Eye (tissue), 1 donor: Measurements from ENCODE around the gene MYRF.

ENCODE experiments used
- DNase-seq: peaks from one replicate; pipeline ENCODE4 v3.0.0-alpha.2; 2015

MYRF gene

DNA sequence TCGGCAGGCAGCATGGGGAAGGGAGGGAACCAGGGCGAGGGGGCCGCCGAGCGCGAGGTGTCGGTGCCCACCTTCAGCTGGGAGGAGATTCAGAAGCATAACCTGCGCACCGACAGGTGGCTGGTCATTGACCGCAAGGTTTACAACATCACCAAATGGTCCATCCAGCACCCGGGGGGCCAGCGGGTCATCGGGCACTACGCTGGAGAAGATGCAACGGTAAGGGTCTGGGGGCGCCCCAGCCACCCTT is 75.9 kb downstream of the MYRF start:
- DNase-seq = no peak

DNA sequence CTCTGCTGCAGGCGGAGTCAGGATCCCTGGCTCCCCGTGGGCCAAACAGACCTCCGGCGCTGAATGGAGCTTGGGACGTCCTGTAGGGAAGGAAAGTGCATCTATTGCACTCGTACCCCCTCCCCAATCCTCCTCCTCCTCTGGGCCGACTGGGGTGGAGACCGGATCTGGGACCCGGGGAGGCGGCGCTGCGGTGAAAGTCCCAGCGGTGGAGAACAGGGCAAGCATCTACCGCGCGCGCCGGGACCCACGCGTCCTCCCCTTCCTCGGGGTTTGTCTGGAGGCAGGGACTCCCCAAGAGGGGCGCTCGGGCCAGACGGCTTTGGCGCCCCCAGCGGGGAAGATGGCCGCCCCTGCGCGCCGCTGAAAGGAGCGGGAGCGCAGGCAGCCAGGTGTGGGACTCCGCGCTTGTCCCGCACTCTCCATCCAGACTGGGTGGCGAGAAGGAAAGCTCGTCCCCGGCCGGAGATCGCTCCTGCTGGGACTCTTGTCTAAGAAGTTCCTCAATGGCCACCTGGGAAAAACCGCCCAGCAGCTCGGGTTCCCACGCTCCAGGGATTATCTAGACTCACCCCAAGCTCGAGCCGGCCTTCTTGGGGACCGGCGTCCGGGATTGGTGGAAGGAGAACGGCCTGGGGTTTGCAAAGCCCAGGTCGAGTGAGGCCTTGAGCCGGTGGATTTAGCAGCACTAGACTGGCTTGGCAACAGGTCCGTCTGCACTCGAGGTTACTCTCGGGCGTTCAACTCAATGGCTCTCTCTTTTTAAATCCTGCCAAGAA is 76.4 kb downstream of the MYRF start:
- DNase-seq = peak; percentile 81

DNA sequence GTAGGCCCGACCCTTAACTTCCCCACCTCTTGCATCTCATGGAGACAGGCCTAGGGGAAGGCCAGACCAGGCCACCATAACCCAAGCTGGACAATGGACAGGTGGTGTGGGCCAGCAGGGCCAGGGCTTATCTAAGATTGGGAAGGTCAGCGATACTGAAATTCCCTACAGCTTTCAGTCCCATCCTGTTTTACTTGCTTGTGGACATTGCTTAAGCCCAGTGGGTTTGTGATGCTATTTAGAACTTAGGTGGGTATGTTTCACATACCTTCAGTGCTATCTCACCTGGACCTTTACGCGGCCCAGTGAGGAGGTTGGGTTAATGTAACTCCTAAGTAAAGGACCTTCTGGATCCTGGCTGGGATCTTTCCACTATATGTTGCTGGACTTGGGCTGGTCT is 77.4 kb downstream of the MYRF start:
- DNase-seq = no peak

DNA sequence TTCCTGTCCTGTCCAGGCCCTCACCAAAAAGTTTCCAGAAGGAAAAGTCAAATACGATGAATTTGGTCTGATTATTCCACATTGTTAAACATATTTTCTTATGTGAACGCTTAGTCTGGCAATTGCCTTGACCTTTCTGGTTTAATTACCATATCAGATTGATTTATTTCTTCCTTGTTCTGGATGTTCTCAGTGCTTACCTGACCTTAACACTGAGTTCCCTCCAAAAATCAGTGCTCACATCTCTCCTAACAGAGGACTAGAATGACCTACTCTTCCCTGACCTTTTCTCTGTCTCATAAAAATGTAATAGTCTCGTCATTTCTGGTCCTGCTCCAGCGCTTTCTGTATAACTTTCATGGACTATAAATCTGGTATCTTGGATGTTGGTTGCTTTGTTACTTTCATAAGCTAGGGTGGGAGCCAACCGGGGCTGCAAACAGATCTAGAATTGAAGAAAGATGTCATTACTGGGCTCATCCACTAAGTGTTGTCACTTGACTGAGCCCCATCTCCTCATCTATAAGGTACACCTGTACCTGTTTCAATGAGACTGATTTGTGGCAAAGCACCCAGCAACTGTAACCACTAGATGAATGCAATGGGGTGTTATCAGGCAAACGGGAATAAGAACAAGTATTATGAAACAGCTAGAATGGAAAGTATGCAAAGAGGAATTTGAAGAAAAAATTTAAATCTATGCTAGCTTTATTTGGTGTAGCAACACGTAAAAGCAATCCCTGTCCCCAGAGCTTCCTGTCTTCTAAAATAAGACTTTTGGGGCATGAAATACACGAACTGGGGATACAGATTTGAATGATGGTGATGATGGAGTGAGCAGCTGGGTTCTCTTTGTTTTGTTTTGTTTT is 78.0 kb downstream of the MYRF start:
- no peak for DNase-seq

DNA sequence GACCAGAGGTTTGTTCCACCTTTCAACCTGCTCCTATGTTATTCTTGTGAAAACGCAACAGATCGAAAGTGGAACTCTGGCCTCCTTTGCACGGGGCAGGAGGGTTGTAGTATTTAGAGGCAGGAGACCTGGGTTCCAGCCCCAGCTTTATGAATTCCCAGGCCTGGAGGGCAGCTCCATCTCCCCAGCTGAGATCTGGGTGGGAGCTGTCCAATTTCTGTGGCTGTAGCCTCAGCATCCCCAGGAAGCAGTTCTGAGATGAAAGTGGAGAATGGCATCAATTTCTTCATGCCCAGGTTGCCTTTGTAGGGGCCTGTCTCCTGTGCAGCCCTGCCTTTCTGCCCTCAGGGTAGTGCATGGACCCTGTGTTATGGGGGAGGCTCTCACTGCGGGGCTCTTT is 79.8 kb downstream of the MYRF start:
- no peak for DNase-seq

DNA sequence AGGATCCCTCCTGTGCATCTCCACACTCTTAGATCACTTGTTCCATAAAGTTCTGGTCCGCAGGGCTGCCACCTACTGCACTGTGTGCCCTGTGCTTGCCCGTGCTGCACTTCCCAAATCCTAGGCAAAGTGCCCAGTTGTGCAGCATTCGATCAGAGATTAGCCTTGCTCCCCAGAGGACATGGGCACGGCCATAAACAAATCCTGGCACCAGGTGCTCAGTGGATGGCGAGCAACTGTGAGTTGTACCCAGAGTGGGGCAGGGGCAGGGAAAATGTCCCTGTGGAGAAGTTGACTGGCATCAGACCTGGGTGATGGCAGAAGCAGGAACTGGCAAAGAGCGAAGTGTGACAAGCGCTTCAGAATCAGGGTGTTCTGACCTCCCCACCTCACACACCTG is 80.3 kb downstream of the MYRF start:
- DNase-seq = no peak

DNA sequence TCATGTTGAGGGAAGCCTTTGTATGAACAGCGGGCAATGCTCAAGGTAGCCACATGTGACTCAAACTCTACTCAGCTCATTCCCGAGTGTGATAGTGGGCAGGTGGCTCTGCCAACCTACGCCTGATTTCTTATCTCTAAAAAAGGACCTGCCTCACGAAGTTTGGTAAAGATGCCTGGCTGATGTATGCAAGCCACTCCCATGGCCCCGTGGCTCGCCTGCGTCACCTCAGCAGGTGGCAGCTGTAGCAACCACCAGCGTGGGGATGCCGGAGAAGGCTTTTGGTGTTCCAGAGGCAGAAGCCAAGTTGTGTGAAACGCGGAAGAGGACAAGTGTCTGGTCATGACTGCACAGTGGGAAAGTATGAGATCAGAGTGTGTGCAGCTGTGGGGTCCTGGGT is 81.0 kb downstream of the MYRF start:
- no peak for DNase-seq

DNA sequence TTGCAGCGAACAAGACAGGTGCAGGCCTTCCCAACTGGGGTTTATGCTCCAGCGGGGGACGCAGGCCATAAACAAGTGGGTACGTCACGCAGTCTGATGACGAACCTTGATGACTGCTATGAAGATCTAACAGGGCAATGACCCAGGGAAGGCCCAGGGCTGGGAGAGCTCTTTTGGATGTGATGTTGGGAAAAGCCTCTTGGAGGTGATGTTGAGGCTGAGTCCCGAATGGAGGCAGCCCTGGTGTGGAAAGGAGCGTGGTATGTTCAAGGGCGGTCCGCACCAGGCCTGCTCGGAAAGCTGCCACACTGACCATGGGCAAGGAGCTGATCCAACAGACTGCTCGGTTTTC is 81.5 kb downstream of the MYRF start:
- DNase-seq = no peak

- DNase-seq = peak; percentile 52
These were observed 82.0 kb downstream of the MYRF start for GRCh38 chr11:61834278-61835048.

DNA sequence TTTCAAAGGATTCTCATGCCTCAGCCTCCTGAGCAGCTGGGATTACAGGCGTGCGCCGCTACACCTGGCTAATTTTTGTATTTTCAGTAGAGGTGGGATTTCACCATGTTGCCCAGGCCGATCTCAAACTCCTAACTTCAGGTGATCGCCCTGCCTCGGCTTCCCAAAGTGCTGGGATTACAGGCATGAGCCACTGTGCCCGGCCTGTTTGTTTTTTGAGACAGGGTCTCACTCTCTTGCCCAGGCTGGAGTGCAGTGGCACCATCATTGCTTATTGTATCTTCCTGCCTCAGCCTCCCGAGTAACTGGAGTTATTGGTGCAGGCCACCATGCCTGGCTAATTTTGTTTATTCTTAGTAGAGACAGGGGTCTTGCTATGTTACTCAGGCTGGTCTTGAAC is 83.8 kb downstream of the MYRF start:
- no peak for DNase-seq

- no peak for DNase-seq
These were observed 85.1 kb downstream of the MYRF start for GRCh38 chr11:61837411-61838005.
